CD14-positive monocyte (primary cell): ENCODE results near the gene EFCAB12. TPM values are rescaled to one million over a fixed set of nuclear protein-coding genes. Genes with fewer than 3 reads are reported as not detected.
"Not testable (repeated sequence)": the region's sequence is repeated elsewhere in the genome, so short reads cannot be mapped to it uniquely, and the experiment has no call there.

Source experiments
- DNase-seq, 3 donors: peaks; one replicate each; pipeline ENCODE4 v3.0.0-alpha.2; 2011 to 2022
- H2AFZ ChIP-seq: 2 replicates; pipeline ENCODE4 v1.6.0; 2012; ENCODE audit warnings: mild to moderate bottlenecking, low read depth, low read length, inconsistent platforms; ENCODE audit not compliant: insufficient read depth, poor library complexity, severe bottlenecking
- H3K27ac ChIP-seq, 2 donors: 1 replicate in 1 of 2; 2 replicates in 1 of 2; pipeline ENCODE4 v1.5.1; 2012 to 2013; ENCODE audit warnings: low read length in 2 of 2, control low read depth in 1 of 2, inconsistent platforms in 1 of 2, low read depth in 1 of 2, mild to moderate bottlenecking in 1 of 2
- H3K27me3 ChIP-seq, 2 donors: one replicate each; pipeline versions ENCODE4 v1.6.0 to v1.6.1; 2011 to 2013; ENCODE audit warnings: low read length in 2 of 2; ENCODE audit not compliant: control insufficient read depth in 2 of 2, insufficient read depth in 2 of 2
- H3K36me3 ChIP-seq, 2 donors: replicated peaks in 1 of 2; 1 replicate in 1 of 2; 2 replicates in 1 of 2; pipeline versions ENCODE4 v1.5.1 to v1.6.1; 2012 to 2013; ENCODE audit warnings: low read length in 2 of 2, control low read depth in 1 of 2, inconsistent platforms in 1 of 2, mild to moderate bottlenecking in 1 of 2; ENCODE audit not compliant: insufficient read depth in 2 of 2, control insufficient read depth in 1 of 2
- H3K4me1 ChIP-seq, 2 donors: 1 replicate in 1 of 2; 2 replicates in 1 of 2; pipeline versions ENCODE4 v1.5.1 to v1.6.1; 2012 to 2013; ENCODE audit warnings: low read length in 2 of 2, control low read depth in 1 of 2, inconsistent platforms in 1 of 2, mild to moderate bottlenecking in 1 of 2, moderate library complexity in 1 of 2; ENCODE audit not compliant: insufficient read depth in 2 of 2, control insufficient read depth in 1 of 2
- H3K4me2 ChIP-seq: replicated peaks from 2 replicates; pipeline ENCODE3; 2012; ENCODE audit warnings: low read length, moderate library complexity, mild to moderate bottlenecking; ENCODE audit not compliant: poor library complexity, severe bottlenecking; ENCODE audit errors: extremely low read depth
- H3K4me3 ChIP-seq, 3 experiments: fragments of 200-600 bp in 1 of 3; sonication (generic) in 1 of 3; replicated peaks in 1 of 3; 1 replicate in 2 of 3; 2 replicates in 1 of 3; pipeline ENCODE4 v1.5.1; 2011 to 2013; ENCODE audit warnings: low read length in 3 of 3, mild to moderate bottlenecking in 3 of 3, control low read depth in 2 of 3, low read depth in 2 of 3, inconsistent platforms in 1 of 3, moderate library complexity in 1 of 3
- H3K79me2 ChIP-seq: 2 replicates; pipeline ENCODE4 v1.6.0; 2012; ENCODE audit warnings: mild to moderate bottlenecking, control low read depth, inconsistent platforms, low read length, moderate library complexity; ENCODE audit not compliant: insufficient read depth
- H3K9ac ChIP-seq: 2 replicates; pipeline ENCODE4 v1.6.0; 2017; ENCODE audit warnings: low read length, mild to moderate bottlenecking; ENCODE audit not compliant: insufficient read depth, poor library complexity, severe bottlenecking
- H3K9me3 ChIP-seq, 2 donors: replicated peaks in 1 of 2; 1 replicate in 1 of 2; 2 replicates in 1 of 2; pipeline versions ENCODE4 v1.5.1 to v1.6.1; 2012 to 2013; ENCODE audit warnings: low read length in 2 of 2, control low read depth in 1 of 2; ENCODE audit not compliant: control insufficient read depth in 1 of 2, insufficient read depth in 1 of 2
- H4K20me1 ChIP-seq: 2 replicates; pipeline ENCODE4 v1.6.0; 2012; ENCODE audit warnings: mild to moderate bottlenecking, low read length, control low read depth, moderate library complexity; ENCODE audit not compliant: insufficient read depth
- H3K27ac Mint-ChIP-seq, 7 donors: one replicate each; pipeline ENCODE4 v1.8.0; 2020; ENCODE audit warnings: mild to moderate bottlenecking in 7 of 7, mixed read lengths in 7 of 7, moderate library complexity in 6 of 7, inconsistent platforms in 2 of 7
- H3K27me3 Mint-ChIP-seq, 3 donors: one replicate each; pipeline ENCODE4 v1.8.0; 2021 to 2022; ENCODE audit warnings: low read depth in 3 of 3, mild to moderate bottlenecking in 3 of 3, mixed read lengths in 3 of 3, moderate library complexity in 3 of 3, inconsistent platforms in 1 of 3
- H3K36me3 Mint-ChIP-seq, 2 donors: one replicate each; pipeline ENCODE4 v1.8.0; 2020; ENCODE audit warnings: mixed read lengths in 2 of 2, inconsistent platforms in 1 of 2, mild to moderate bottlenecking in 1 of 2
- H3K4me1 Mint-ChIP-seq: one replicate; pipeline ENCODE4 v1.8.0; 2020; ENCODE audit warnings: mild to moderate bottlenecking, mixed read lengths
- H3K4me3 Mint-ChIP-seq, 2 donors: one replicate each; pipeline ENCODE4 v1.8.0; 2020; ENCODE audit warnings: mild to moderate bottlenecking in 2 of 2, mixed read lengths in 2 of 2, moderate library complexity in 1 of 2
- H3K9me3 Mint-ChIP-seq, 7 donors: one replicate each; pipeline ENCODE4 v1.8.0; 2020 to 2022; ENCODE audit warnings: mixed read lengths in 7 of 7, mild to moderate bottlenecking in 6 of 7, moderate library complexity in 6 of 7, inconsistent platforms in 2 of 7
- CTCF ChIP-seq: fragments of 200-600 bp; IDR thresholded peaks from one replicate; pipeline ENCODE4 v1.8.0; 2022; ENCODE audit warnings: antibody characterized with exemption, mild to moderate bottlenecking
- WGBS: methylation state at CpG from one replicate; pipeline ENCODE4 v1.1.5; 2013; ENCODE audit warnings: missing lambda C conversion rate; ENCODE audit not compliant: insufficient coverage; 5-methylcytosine and 5-hydroxymethylcytosine counted together
- intact Hi-C, 2 donors: fragments of 100-400 bp; cut with micrococcal nuclease; formaldehyde crosslinking; loops; one replicate each; pipeline versions ENCODE4 v1.15.0 to v1.15.1; 2023
- polyA plus RNA-seq, 3 donors: library from polyadenylated mRNA; depleted of rRNA in 1 of 3; unstranded in 2 of 3; stranded (reverse) in 1 of 3; fragments of 300-500 nt in 2 of 3; fragments of >200 nt in 1 of 3; fragmentation: Illumina TruSeq in 2 of 3; gene quantifications; 1 replicate in 2 of 3; 2 replicates in 1 of 3; pipeline ENCODE4 v1.2.3, GENCODE V29; 2012 to 2021

The EFCAB12 gene
- polyA plus RNA-seq, 3 donors: 0.35 TPM; not detected in 2

DNA sequence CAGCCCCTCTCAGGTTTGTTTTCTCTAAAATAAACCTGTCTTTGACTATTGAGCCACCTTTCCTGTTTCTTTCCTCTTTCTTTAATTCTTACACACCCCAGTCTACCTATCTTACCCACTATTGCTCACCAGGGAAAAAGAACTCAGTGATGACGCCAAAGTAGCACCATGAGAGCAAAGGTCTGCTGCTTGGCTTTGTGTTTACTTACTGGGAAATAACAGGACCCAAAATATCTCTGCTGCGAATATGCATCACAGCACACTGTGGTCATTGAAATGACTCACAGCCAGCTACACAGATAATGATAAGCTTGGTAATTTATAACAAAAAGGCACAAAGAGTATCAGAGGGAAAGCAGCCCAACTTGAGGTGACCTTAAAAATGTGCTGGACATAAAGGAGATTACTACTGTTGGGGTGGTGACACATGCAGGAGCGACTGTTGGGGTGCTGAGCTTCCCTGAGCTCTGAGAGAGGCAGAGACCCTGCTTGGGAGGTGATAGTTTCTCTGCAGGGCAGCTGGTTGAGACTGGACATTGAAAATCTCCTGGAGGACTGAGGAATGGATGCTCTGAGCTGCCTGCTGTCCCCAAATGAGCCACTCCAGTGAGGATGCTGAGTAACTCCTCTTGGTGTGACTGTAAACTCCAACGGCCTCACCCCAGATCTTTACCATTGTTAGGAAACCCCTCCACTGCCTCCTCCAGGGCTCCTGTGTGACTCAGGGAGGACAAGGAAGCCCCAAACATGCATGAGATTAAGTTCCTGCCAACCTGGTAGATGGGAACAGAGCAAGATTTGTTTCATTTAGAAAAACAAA, 14.5 kb downstream of the EFCAB12 start:
- Histone ChIP-seq H3K27ac (no peak overlapping the region), H4K20me1 (no peaks in the 10 kb centered on the region), H2AFZ (no peak overlapping the region), H3K36me3 (no peaks in the 10 kb centered on the region), H3K4me3 (no peak overlapping the region), H3K27me3 (no peaks in the 10 kb centered on the region), H3K4me2 (no peak overlapping the region), H3K9me3 (no peaks in the 10 kb centered on the region), H3K79me2 (no peaks in the 10 kb centered on the region), H3K4me1 (no peaks in the 10 kb centered on the region), H3K9ac (no peak overlapping the region)
- intact Hi-C loops: no loop called here
- no peaks in the 10 kb centered on the region for H3K36me3 Mint-ChIP-seq
- no peak overlapping the region for H3K27ac Mint-ChIP-seq
- H3K9me3 Mint-ChIP-seq: peaks cover 0 to 2% (median 0%) of the 10 kb centered on the region in 7 donors
- peak overlapping the region in 1 of 2 donors; percentile 0 for H3K4me3 Mint-ChIP-seq
- H3K4me1 Mint-ChIP-seq: no peaks in the 10 kb centered on the region
- no peak for TF ChIP-seq CTCF
- WGBS: 100% methylated on average over 1 of the region's 4 CpGs
- H3K27me3 Mint-ChIP-seq: peaks cover 0 to 3% (median 0%) of the 10 kb centered on the region in 3 donors
- DNase-seq: no peak

DNA sequence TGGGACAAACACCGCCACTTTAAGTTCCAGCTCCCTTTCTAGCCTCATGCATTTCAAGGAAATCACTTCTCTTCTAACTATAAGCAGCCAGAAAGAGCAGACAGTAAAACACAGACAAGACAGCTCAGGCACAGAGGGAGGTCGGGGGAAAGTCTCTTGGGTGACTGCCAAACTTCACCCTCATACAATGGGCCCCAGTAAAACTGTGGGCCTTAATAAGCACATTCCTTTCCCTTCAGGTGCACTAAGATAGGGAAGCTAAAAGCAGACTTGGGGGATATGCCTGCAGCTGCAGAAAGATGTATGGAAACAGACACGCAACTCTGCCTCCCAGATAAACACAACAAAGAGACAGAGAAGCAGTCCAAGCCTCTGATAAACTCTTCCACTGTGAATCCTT, 15.2 kb downstream of the EFCAB12 start:
- not testable (repeated sequence) for H3K27ac Mint-ChIP-seq

More for the DNA sequence above, 15.2 kb downstream of the EFCAB12 start:
- H3K9me3 Mint-ChIP-seq, H4K20me1 ChIP-seq, H3K27me3 Mint-ChIP-seq, DNase-seq, H2AFZ ChIP-seq, H3K36me3 ChIP-seq, H3K36me3 Mint-ChIP-seq, H3K4me1 ChIP-seq, H3K27ac ChIP-seq, H3K4me3 ChIP-seq, H3K9me3 ChIP-seq, H3K27me3 ChIP-seq, H3K9ac ChIP-seq, intact Hi-C loops, H3K4me2 ChIP-seq, H3K79me2 ChIP-seq, H3K4me1 Mint-ChIP-seq: not testable (repeated sequence)
- 100% methylated on average over 1 of the region's 3 CpGs for WGBS
- peak overlapping the region in 1 of 2 donors; percentile 0 for H3K4me3 Mint-ChIP-seq
